ENCODE data around the gene C2orf49. TPM values are rescaled to one million over a fixed set of nuclear protein-coding genes. Genes with fewer than 3 reads are reported as not detected.

The C2orf49 gene
- total RNA-seq, 1 experiment from 2014 or later = 17.2 TPM

- ATAC-seq (no peak), DNase-seq (ENCODE audit: low read depth, low spot score) (no peak)
- Histone ChIP-seq H3K4me3 (replicated peaks in 1 of 2; ENCODE audit: low read depth in 1 of 2, low read length in 2 of 2) (no peak overlapping the region), H3K4me1 (ENCODE audit: control insufficient read depth in 1 of 2, insufficient read depth in 2 of 2, low read length in 2 of 2) (peaks cover 42 to 80% of the 10 kb centered on the region in 2 experiments), H3K27me3 (ENCODE audit: insufficient read depth, low read length) (no peaks in the 10 kb centered on the region), H3K9ac (ENCODE audit: low read length) (peak overlapping the region; percentile 98; the same call in 1 of the 2 replicates), H3K79me2 (ENCODE audit: insufficient read depth, low read length) (peaks cover 79% of the 10 kb centered on the region), H2AFZ (ENCODE audit: low read depth, low read length, poor library complexity, severe bottlenecking) (no peak overlapping the region), H3K4me2 (ENCODE audit: low read length) (peak overlapping the region; percentile 90), H3K9me2 (ENCODE audit: insufficient read depth) (no peaks in the 10 kb centered on the region), H4K20me1 (ENCODE audit: insufficient read depth) (no peaks in the 10 kb centered on the region; the same call in 1 of the 2 replicates), H3K36me3 (ENCODE audit: control insufficient read depth in 1 of 2, insufficient read depth in 2 of 2, low read length in 2 of 2) (peaks cover 2 to 27% of the 10 kb centered on the region in 2 experiments; a peak in 3 of 4 replicates), H3K27ac (ENCODE audit: low read depth, low read length) (peak overlapping the region; percentile 91; the same call in 1 of the 2 replicates), H3K9me3 (ENCODE audit: control insufficient read depth in 1 of 2, insufficient read depth in 1 of 2, low read depth in 1 of 2, low read length in 2 of 2) (no peaks in the 10 kb centered on the region)
- ChIA-PET POLR2A (interaction anchor here (1.5 to 2.5 kb wide), 2 partner anchors 60 to 126 kb away, joined by 5 to 6 read pairs; no protein-coding TSS in a partner anchor), RAD21 (ENCODE audit: low non-redundant PET in 1 of 2, low total read pairs in 2 of 2, uncharacterized antibody in 2 of 2, unreplicated experiment in 2 of 2) (no interaction called here), CTCF (interaction anchor here (1.2 to 2.2 kb wide), 2 partner anchors 8 to 125 kb away, joined by 3 to 7 read pairs; no protein-coding TSS in a partner anchor)
- intact Hi-C loops (cut with micrococcal nuclease) = no loop called here
- TF ChIP-seq EZH2 (IDR thresholded peaks at IDR 0.05) (no peak), POLR2A (IDR thresholded peaks at IDR 0.05; ENCODE audit: borderline replicate concordance, extremely low read depth, insufficient read depth, insufficient read length) (no peak), RAD21 (IDR thresholded peaks at IDR 0.05; ENCODE audit: low read depth) (no peak), REST (IDR thresholded peaks at IDR 0.05; ENCODE audit: low read depth) (no peak)
- BruUV-seq (replicated peaks) = no TSS peak
Measured at GRCh38 chr2:105395691-105396090, 58.4 kb downstream of the C2orf49 start.
